HepG2 (cell line): Measurements from ENCODE around the gene FGF21. TPM values are rescaled to one million over a fixed set of nuclear protein-coding genes. Genes with fewer than 3 reads are reported as not detected.

ENCODE experiments used
- ATAC-seq: fragments of 200-7000 bp; cut with Tn5 transposase; 3 replicates; pipeline ENCODE4 v1.9.1; 2020; ENCODE audit warnings: mild to moderate bottlenecking, moderate library complexity
- BruUV-seq: library from RNA; stranded (reverse); fragments of 400-500 nt; replicated peaks from 2 replicates; lab custom pipeline; 2021; lab: Mats Ljungman, UMichigan
- CTCF ChIA-PET: fragments of 300-600 bp; formaldehyde crosslinking; extraction: SDS; loops from one replicate; lab custom pipeline; 2021; ENCODE audit warnings: low total read pairs, inconsistent platforms, low intra/inter-chr PET ratio; lab: Yijun Ruan, JAX
- POLR2A ChIA-PET: fragments of 350-600 bp; sonication (Branson Sonifier 250); formaldehyde crosslinking; loops from one replicate; lab custom pipeline; 2020; ENCODE audit warnings: antibody characterized with exemption, inconsistent platforms; lab: Yijun Ruan, JAX
- DNase-seq: peaks from one replicate; pipeline ENCODE4 v3.0.0-alpha.2; 2015; ENCODE audit warnings: low spot score
- FAIRE-seq: peaks from 3 replicates; lab custom pipeline; 2011; peaks lifted over from hg19 to GRCh38; lab: Jason Lieb, UNC
- H2AFZ ChIP-seq: one replicate; pipeline ENCODE4 v1.6.1; 2011; ENCODE audit warnings: low read length, inconsistent platforms
- H3K27ac ChIP-seq: fragments of 300-600 bp; 3 replicates; pipeline ENCODE4 v1.8.0; 2011; ENCODE audit warnings: mixed run types, mild to moderate bottlenecking, mixed read lengths, low read length, inconsistent platforms; ENCODE audit not compliant: insufficient read depth; ENCODE audit errors: extremely low read length
- H3K27me3 ChIP-seq, 2 experiments: fragments of 200-600 bp in 1 of 2; 2 replicates in 1 of 2; 3 replicates in 1 of 2; pipeline versions ENCODE4 v1.6.0 to v1.8.0; 2011; ENCODE audit warnings: low read length in 2 of 2, mild to moderate bottlenecking in 2 of 2, moderate library complexity in 2 of 2, inconsistent platforms in 1 of 2; ENCODE audit not compliant: insufficient read depth in 2 of 2, control insufficient read depth in 1 of 2
- H3K36me3 ChIP-seq, 2 experiments: fragments of 200-600 bp in 1 of 2; replicated peaks in 1 of 2; 2 replicates in 1 of 2; 3 replicates in 1 of 2; pipeline versions ENCODE4 v1.5.1 to v1.8.0; 2011; ENCODE audit warnings: low read length in 2 of 2, inconsistent platforms in 1 of 2; ENCODE audit not compliant: insufficient read depth in 2 of 2, control insufficient read depth in 1 of 2
- H3K4me1 ChIP-seq: 2 replicates; pipeline ENCODE4 v1.5.1; 2012; ENCODE audit warnings: low read length, inconsistent platforms; ENCODE audit not compliant: insufficient read depth
- H3K4me2 ChIP-seq: 2 replicates; pipeline ENCODE4 v1.6.0; 2011; ENCODE audit warnings: low read depth, low read length, inconsistent platforms
- H3K4me3 ChIP-seq, 3 experiments: fragments of 200-600 bp in 1 of 3; sonication (generic), shearing (Covaris generic) in 1 of 3; replicated peaks in 1 of 3; 2 replicates each; pipeline ENCODE4 v1.5.1; 2011 to 2016; ENCODE audit warnings: low read length in 3 of 3, inconsistent platforms in 2 of 3, low read depth in 2 of 3, mild to moderate bottlenecking in 2 of 3, control low read depth in 1 of 3, mixed read lengths in 1 of 3; ENCODE audit not compliant: insufficient read depth in 1 of 3
- H3K79me2 ChIP-seq: one replicate; pipeline ENCODE4 v1.6.1; 2011; ENCODE audit warnings: low read length, inconsistent platforms; ENCODE audit not compliant: insufficient read depth
- H3K9ac ChIP-seq: 2 replicates; pipeline ENCODE4 v1.6.0; 2011; ENCODE audit warnings: mild to moderate bottlenecking, low read depth, low read length, inconsistent platforms; ENCODE audit not compliant: insufficient read depth
- H3K9me3 ChIP-seq: 2 replicates; pipeline ENCODE4 v1.5.1; 2012; ENCODE audit warnings: mild to moderate bottlenecking, low read length
- H4K20me1 ChIP-seq: 2 replicates; pipeline ENCODE4 v1.6.0; 2011; ENCODE audit warnings: inconsistent platforms, mild to moderate bottlenecking, low read length, moderate library complexity; ENCODE audit not compliant: insufficient read depth
- MAFF ChIP-seq: IDR thresholded peaks from 2 replicates; pipeline ENCODE4 v1.6.1; 2011; ENCODE audit warnings: low read depth, low read length, improper control_type of control experiment
- MAFK ChIP-seq, 2 experiments: IDR thresholded peaks in 1 of 2; conservative IDR thresholded peaks in 1 of 2; 2 replicates each; pipeline ENCODE4 v1.6.1; 2011; ENCODE audit warnings: improper control_type of control experiment in 2 of 2, low read length in 2 of 2
- ZBTB14 ChIP-seq: sonication (generic); formaldehyde crosslinking; IDR thresholded peaks from 2 replicates; pipeline ENCODE4 v1.4.0; 2020; ENCODE audit warnings: missing genetic modification reagents
- ZNF326 ChIP-seq: sonication (generic); formaldehyde crosslinking; IDR thresholded peaks from 2 replicates; pipeline ENCODE4 v1.4.0; 2020; ENCODE audit warnings: missing genetic modification reagents, borderline replicate concordance
- ZNF331 ChIP-seq: sonication (generic); formaldehyde crosslinking; IDR thresholded peaks from 2 replicates; pipeline ENCODE4 v1.4.0; 2020; ENCODE audit warnings: missing genetic modification reagents
- WGBS: methylation state at CpG from one replicate; pipeline ENCODE4 v1.1.6; 2017; ENCODE audit warnings: low lambda C conversion rate; 5-methylcytosine and 5-hydroxymethylcytosine counted together
- in situ Hi-C: cut with HindIII; loops from 2 replicates; pipeline ENCODE4 v1.10.0; 2017; ENCODE audit warnings: low pct_unique_long_range_greater_than_20kb; ENCODE audit not compliant: extremely low pct_ligation_motif_present
- intact Hi-C: fragments of 100-400 bp; cut with micrococcal nuclease; formaldehyde crosslinking; loops from one replicate; pipeline ENCODE4 v1.10.0; 2022; ENCODE audit not compliant: unreplicated experiment
- polyA plus RNA-seq, 8 experiments: library from polyadenylated mRNA; depleted of rRNA in 3 of 8; stranded (reverse) in 7 of 8; unstranded in 1 of 8; fragments of >200 nt; fragmentation: Illumina TruSeq in 4 of 8; extraction: Trizol in 4 of 8; gene quantifications; 2 replicates each; pipeline versions ENCODE4 v1.2.1 to v1.2.3, GENCODE V29; 2011 to 2016; ENCODE audit warnings: low read depth in 4 of 8, missing spikeins in 1 of 8, mixed read lengths in 1 of 8; ENCODE audit not compliant: insufficient read depth in 1 of 8
- total RNA-seq, 5 experiments: library from RNA; depleted of rRNA; stranded (reverse); fragments of >200 nt; fragmentation: Illumina TruSeq; extraction: Trizol; gene quantifications; 2 replicates each; pipeline ENCODE4 v1.2.3, GENCODE V29; 2016; ENCODE audit warnings: low read depth in 1 of 5

FGF21 gene
- total and polyA plus RNA-seq, 2 of the 13 experiments (the other 11 are each of a cell fraction or from before 2014, with no cell fraction given) = 0.17 TPM; not detected in 1

- no peaks in the 10 kb centered on the region for H4K20me1 ChIP-seq
- H3K27ac ChIP-seq = no peak overlapping the region
- H2AFZ ChIP-seq = no peak overlapping the region
- DNase-seq (no peak), FAIRE-seq (no peak), ATAC-seq (no peak)
- H3K79me2 ChIP-seq = peaks cover 5% of the 10 kb centered on the region
- no peaks in the 10 kb centered on the region for H3K36me3 ChIP-seq
- 98% methylated on average over 4 of the region's 4 CpGs for WGBS
- POLR2A ChIA-PET = interaction anchor here (1.6 to 1.8 kb wide), 2 partner anchors 9 to 15 kb away, joined by 4 to 5 read pairs; partner anchors contain the start of gene FUT2
- intact Hi-C loops = loop anchor here (5.0 kb wide), 1 partner anchor 34 kb away; no protein-coding TSS in a partner anchor
- no peaks in the 10 kb centered on the region for H3K27me3 ChIP-seq
- CTCF ChIA-PET = no interaction called here
- H3K4me2 ChIP-seq = no peak overlapping the region
- no peak overlapping the region for H3K9ac ChIP-seq
- in situ Hi-C loops = no loop called here
- H3K9me3 ChIP-seq = peaks cover 4% of the 10 kb centered on the region; the same call in 1 of the 2 replicates
- peaks cover 22% of the 10 kb centered on the region; the same call in 1 of the 2 replicates for H3K4me1 ChIP-seq
- H3K4me3 ChIP-seq = no peak overlapping the region
- no TSS peak for BruUV-seq
- TF ChIP-seq MAFF (peak; percentile 23; the same call in 1 of the 2 replicates), ZBTB14 (CRISPR knock-in tag) (no peak), ZNF326 (CRISPR knock-in tag) (0 out of 2 replicates have a peak, but pooled peaks have one; percentile 36), ZNF331 (CRISPR knock-in tag) (peak; percentile 100), MAFK (conservative IDR thresholded peaks at IDR 0.05 in 1 of 2, IDR thresholded peaks at IDR 0.05 in 1 of 2; ENCODE audit: low read length in 2 of 2) (peak; percentile 61 to 67; a peak in 3 of 4 replicates)
Observed at GRCh38 chr19:48711106-48711662, 44.1 kb upstream of the FGF21 start.
